CD4-positive, alpha-beta T cell treated with Interleukin-4 for 1 hour (primary cell): ENCODE results near the gene TPPP.
A peak's percentile ranks its signal among the peaks of the same experiment; 100 is the strongest.
"Not testable (repeated sequence)": the region's sequence is repeated elsewhere in the genome, so short reads cannot be mapped to it uniquely, and the experiment has no call there.

Source experiments
- DNase-seq, 2 donors: peaks; one replicate each; pipeline ENCODE4 v3.0.0-alpha.2; 2020 to 2022

The TPPP gene

GRCh38 chr5:692529-693041, 567 bp downstream of the TPPP start:
- DNase-seq, result peak; percentile 36 to 48

- DNase-seq, result no peak
These were observed 1.2 kb downstream of the TPPP start for GRCh38 chr5:691817-692528.

GRCh38 chr5:691049-691448, 2.1 kb downstream of the TPPP start:
- not testable (repeated sequence) for DNase-seq

GRCh38 chr5:690293-690692, 2.9 kb downstream of the TPPP start:
- DNase-seq, result not testable (repeated sequence)

GRCh38 chr5:688348-689010, 4.7 kb downstream of the TPPP start:
- DNase-seq, result not testable (repeated sequence)

- DNase-seq, result not testable (repeated sequence)
These were observed 6.2 kb downstream of the TPPP start for GRCh38 chr5:686936-687335.

GRCh38 chr5:686172-686523, 7.0 kb downstream of the TPPP start:
- DNase-seq, result not testable (repeated sequence)

- peak in 1 of 2 donors; percentile 7 for DNase-seq
These were observed 7.6 kb downstream of the TPPP start for GRCh38 chr5:685262-686171.

GRCh38 chr5:684751-685216, 8.4 kb downstream of the TPPP start:
- no peak for DNase-seq

- peak in 1 of 2 donors; percentile 10 for DNase-seq
These were observed 9.3 kb downstream of the TPPP start for GRCh38 chr5:683551-684481.

GRCh38 chr5:682651-683358, 10.3 kb downstream of the TPPP start:
- DNase-seq, result peak in 1 of 2 donors; percentile 11

GRCh38 chr5:682216-682615, 10.9 kb downstream of the TPPP start:
- DNase-seq, result not testable (repeated sequence)

GRCh38 chr5:681317-682191, 11.6 kb downstream of the TPPP start:
- peak in 1 of 2 donors; percentile 9 for DNase-seq

- peak in 1 of 2 donors; percentile 7 for DNase-seq
These were observed 12.3 kb downstream of the TPPP start for GRCh38 chr5:680836-681235.

- DNase-seq, result not testable (repeated sequence)
These were observed 12.9 kb downstream of the TPPP start for GRCh38 chr5:680118-680795.

GRCh38 chr5:679166-679895, 13.8 kb downstream of the TPPP start:
- not testable (repeated sequence) for DNase-seq

GRCh38 chr5:678521-678920, 14.6 kb downstream of the TPPP start:
- not testable (repeated sequence) for DNase-seq
